Measurements from ENCODE around the gene LTB. TPM values are rescaled to one million over a fixed set of nuclear protein-coding genes. Genes with fewer than 3 reads are reported as not detected.

LTB gene
- total and polyA plus RNA-seq, 2 donors (not counting 3 experiments of a cell fraction or from before 2014, with no cell fraction given): 1.2 to 2.1 TPM

GRCh38 chr6:31575952-31576685 lies 6.1 kb downstream of the LTB start:
- intact Hi-C loops (cut with micrococcal nuclease): no loop called here
- H3K27me3 ChIP-seq (ENCODE audit: control insufficient read depth in 2 of 2, insufficient read depth in 2 of 2, low read length in 2 of 2): no peaks in the 10 kb centered on the region
- no peaks in the 10 kb centered on the region for H3K9me1 ChIP-seq (replicated peaks; ENCODE audit: control insufficient read depth, extremely low read depth, insufficient read depth, low read length)
- dilution Hi-C loops (cut with MboI; ENCODE audit: extremely low pct_ligation_motif_present, low sequenced_read_pairs): no loop called here
- no peak overlapping the region for H3K4me2 ChIP-seq (ENCODE audit: insufficient read depth, low read length)
- FAIRE-seq (no peak), DNase-seq (ENCODE audit: low read depth, low spot score) (no peak)
- CTCF ChIA-PET: interaction anchor here (4.2 to 32.6 kb wide), 3 partner anchors 10 to 20 kb away, joined by 16 to 1517 read pairs (median 286); partner anchors contain the start of genes ATP6V1G2, DDX39B, LST1 and NCR3
- POLR2A ChIA-PET: no interaction called here
- H4K20me1 ChIP-seq (replicated peaks; ENCODE audit: control insufficient read depth, extremely low read depth, insufficient read depth, low read length): no peaks in the 10 kb centered on the region
- H3K36me3 ChIP-seq (ENCODE audit: control insufficient read depth in 2 of 2, extremely low read depth in 1 of 2, insufficient read depth in 2 of 2, low read length in 2 of 2): no peaks in the 10 kb centered on the region
- H3K27ac ChIP-seq (ENCODE audit: insufficient read depth, low read depth, low read length): no peak overlapping the region
- TF ChIP-seq, protein P1, sequence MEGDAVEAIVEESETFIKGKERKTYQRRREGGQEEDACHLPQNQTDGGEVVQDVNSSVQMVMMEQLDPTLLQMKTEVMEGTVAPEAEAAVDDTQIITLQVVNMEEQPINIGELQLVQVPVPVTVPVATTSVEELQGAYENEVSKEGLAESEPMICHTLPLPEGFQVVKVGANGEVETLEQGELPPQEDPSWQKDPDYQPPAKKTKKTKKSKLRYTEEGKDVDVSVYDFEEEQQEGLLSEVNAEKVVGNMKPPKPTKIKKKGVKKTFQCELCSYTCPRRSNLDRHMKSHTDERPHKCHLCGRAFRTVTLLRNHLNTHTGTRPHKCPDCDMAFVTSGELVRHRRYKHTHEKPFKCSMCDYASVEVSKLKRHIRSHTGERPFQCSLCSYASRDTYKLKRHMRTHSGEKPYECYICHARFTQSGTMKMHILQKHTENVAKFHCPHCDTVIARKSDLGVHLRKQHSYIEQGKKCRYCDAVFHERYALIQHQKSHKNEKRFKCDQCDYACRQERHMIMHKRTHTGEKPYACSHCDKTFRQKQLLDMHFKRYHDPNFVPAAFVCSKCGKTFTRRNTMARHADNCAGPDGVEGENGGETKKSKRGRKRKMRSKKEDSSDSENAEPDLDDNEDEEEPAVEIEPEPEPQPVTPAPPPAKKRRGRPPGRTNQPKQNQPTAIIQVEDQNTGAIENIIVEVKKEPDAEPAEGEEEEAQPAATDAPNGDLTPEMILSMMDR (IDR thresholded peaks at IDR 0.05; ENCODE audit: extremely low read depth in 1 of 2, insufficient read depth in 1 of 2, low read depth in 1 of 2, low read length in 2 of 2): no peak
- no peak for TF ChIP-seq POLR2AphosphoS5 (IDR thresholded peaks at IDR 0.05; ENCODE audit: insufficient read depth, low read depth, low read length)
- TF ChIP-seq FOS (IDR thresholded peaks at IDR 0.05; ENCODE audit: borderline replicate concordance, insufficient read depth, low read length): no peak
- no peak for TF ChIP-seq GATA2 (IDR thresholded peaks at IDR 0.05; ENCODE audit: insufficient read depth, insufficient read length, low read depth, low read length)
- TF ChIP-seq, protein P2, sequence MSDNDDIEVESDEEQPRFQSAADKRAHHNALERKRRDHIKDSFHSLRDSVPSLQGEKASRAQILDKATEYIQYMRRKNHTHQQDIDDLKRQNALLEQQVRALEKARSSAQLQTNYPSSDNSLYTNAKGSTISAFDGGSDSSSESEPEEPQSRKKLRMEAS (IDR thresholded peaks at IDR 0.05; ENCODE audit: insufficient read depth, insufficient read length): no peak
- no peak for TF ChIP-seq JUN (IDR thresholded peaks at IDR 0.05; ENCODE audit: borderline replicate concordance, insufficient read depth, insufficient read length, low read depth)
- TF ChIP-seq MYC (IDR thresholded peaks at IDR 0.05; ENCODE audit: low read depth, low read length): no peak
- no peak for TF ChIP-seq EZH2 (IDR thresholded peaks at IDR 0.05; ENCODE audit: borderline replicate concordance, low read depth, low read length, severe bottlenecking)
- TF ChIP-seq POLR2A (IDR thresholded peaks at IDR 0.05; ENCODE audit: low read depth, low read length): no peak
- no peaks in the 10 kb centered on the region for H3K9me3 ChIP-seq (replicated peaks; ENCODE audit: control insufficient read depth, insufficient read depth, low read length)
- peaks cover 6% of the 10 kb centered on the region for H3K4me1 ChIP-seq (ENCODE audit: control insufficient read depth, extremely low read depth, insufficient read depth, low read length)
- H3K9ac ChIP-seq (replicated peaks; ENCODE audit: extremely low read depth, insufficient read depth, low read length): no peak overlapping the region
- H3K4me3 ChIP-seq (replicated peaks in 1 of 3; ENCODE audit: insufficient read depth in 1 of 3, low read depth in 1 of 3, low read length in 3 of 3): no peak overlapping the region
- H3K79me2 ChIP-seq (ENCODE audit: control insufficient read depth, insufficient read depth, low read length): peaks cover under 1% of the 10 kb centered on the region
- no peak overlapping the region for H2AFZ ChIP-seq (ENCODE audit: low read depth, low read length)
- no TSS peak for BruUV-seq (replicated peaks)
